Measurements from ENCODE around the gene ACTN4.

Gene ACTN4

GRCh38 chr19:38773469-38774177, 126.2 kb downstream of the ACTN4 start, which contains the start of gene LGALS7:
Gene LGALS7 (minus strand): TSS chr19:38773517. CDS start chr19:38773492, 25 bp downstream.
- H3K27ac ChIP-seq: no peak within 1 kb of the TSS
- H3K9me3 ChIP-seq: no peaks in the 10 kb centered on the region
- H3K4me3 ChIP-seq (ENCODE audit: low read depth in 1 of 2, low read length in 1 of 2): no peak within 1 kb of the TSS
- TF ChIP-seq, protein P1, sequence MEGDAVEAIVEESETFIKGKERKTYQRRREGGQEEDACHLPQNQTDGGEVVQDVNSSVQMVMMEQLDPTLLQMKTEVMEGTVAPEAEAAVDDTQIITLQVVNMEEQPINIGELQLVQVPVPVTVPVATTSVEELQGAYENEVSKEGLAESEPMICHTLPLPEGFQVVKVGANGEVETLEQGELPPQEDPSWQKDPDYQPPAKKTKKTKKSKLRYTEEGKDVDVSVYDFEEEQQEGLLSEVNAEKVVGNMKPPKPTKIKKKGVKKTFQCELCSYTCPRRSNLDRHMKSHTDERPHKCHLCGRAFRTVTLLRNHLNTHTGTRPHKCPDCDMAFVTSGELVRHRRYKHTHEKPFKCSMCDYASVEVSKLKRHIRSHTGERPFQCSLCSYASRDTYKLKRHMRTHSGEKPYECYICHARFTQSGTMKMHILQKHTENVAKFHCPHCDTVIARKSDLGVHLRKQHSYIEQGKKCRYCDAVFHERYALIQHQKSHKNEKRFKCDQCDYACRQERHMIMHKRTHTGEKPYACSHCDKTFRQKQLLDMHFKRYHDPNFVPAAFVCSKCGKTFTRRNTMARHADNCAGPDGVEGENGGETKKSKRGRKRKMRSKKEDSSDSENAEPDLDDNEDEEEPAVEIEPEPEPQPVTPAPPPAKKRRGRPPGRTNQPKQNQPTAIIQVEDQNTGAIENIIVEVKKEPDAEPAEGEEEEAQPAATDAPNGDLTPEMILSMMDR (IDR thresholded peaks at IDR 0.05): no peak
- peaks cover 5% of the 10 kb centered on the region for H3K27me3 ChIP-seq
- H3K4me1 ChIP-seq (ENCODE audit: control insufficient read depth in 1 of 2, insufficient read depth in 1 of 2, low read depth in 1 of 2, low read length in 1 of 2): peaks cover 4 to 9% of the 10 kb centered on the region in 2 experiments
- no peaks in the 10 kb centered on the region for H3K36me3 ChIP-seq

DNA sequence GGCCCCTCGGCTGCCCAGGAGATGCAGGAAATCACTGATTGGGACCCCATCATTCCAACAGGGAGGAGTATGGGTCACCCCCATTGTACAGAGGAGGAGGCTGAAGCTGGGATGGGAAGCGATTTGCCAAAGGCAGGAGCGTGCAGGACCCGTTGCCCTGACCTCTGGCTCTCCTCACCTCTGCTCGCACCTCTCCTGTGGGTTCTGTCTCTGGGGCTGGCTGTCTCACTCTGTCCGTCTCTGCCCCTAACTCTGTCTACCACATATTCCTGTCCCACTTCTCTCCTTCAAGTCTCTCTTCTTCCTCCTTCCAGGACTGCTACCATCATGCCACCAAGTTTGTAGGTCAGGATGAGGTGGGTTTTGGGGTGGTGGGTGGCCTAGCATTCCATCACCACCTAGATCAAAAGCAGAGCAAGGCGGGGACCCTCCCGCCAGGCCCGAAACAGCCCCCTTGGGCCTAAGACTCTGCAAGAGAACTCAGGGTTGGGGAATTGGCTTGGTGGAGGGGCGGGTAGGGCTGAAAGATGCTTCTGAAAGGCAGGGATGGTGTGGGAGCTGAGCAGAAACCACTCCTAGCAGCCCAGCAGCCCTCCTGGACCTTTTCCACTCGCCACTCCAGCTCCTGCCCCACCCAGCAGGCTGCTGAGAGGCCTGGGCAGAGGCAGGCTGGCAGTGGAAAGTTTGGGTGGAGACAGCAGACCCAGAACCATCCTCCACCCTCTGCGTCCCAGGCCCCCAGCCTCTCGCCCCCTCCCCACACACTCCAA, 126.9 kb downstream of the ACTN4 start:
- H3K4me3 ChIP-seq (ENCODE audit: low read depth in 1 of 2, low read length in 1 of 2): no peak overlapping the region
- no peak overlapping the region for H3K27ac ChIP-seq
- no peaks in the 10 kb centered on the region for H3K9me3 ChIP-seq
- TF ChIP-seq, protein P1 (IDR thresholded peaks at IDR 0.05): no peak
- peaks cover 5% of the 10 kb centered on the region for H3K27me3 ChIP-seq
- peaks cover 4 to 8% of the 10 kb centered on the region in 2 experiments for H3K4me1 ChIP-seq (ENCODE audit: control insufficient read depth in 1 of 2, insufficient read depth in 1 of 2, low read depth in 1 of 2, low read length in 1 of 2)
- no peaks in the 10 kb centered on the region for H3K36me3 ChIP-seq

DNA sequence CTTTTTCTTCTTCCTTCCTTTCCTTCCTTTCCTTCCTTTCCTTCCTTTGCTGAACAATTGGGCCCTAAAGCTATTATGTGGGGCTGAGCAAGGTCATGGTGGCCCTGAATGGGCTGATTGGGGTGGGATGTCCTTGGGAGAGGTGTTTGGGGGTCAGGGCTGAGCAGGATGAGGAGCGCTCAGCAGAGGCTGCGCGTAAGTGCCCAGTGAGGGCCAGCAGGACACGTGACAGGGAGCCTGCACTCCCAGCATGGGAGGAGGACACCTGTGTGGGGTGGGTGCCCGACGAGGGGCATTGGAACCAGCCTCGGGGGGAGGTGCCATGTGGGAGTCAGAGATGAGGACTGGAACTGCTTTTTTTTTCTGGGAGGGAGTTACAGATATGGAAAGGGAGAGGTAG, 131.3 kb downstream of the ACTN4 start:
- Histone ChIP-seq H3K27ac (no peak overlapping the region), H3K9me3 (no peaks in the 10 kb centered on the region), H3K36me3 (no peaks in the 10 kb centered on the region), H3K27me3 (peaks cover 20% of the 10 kb centered on the region), H3K4me1 (ENCODE audit: control insufficient read depth in 1 of 2, insufficient read depth in 1 of 2, low read depth in 1 of 2, low read length in 1 of 2) (no peaks in the 10 kb centered on the region), H3K4me3 (ENCODE audit: low read depth in 1 of 2, low read length in 1 of 2) (no peak overlapping the region)
- TF ChIP-seq, protein P1 (IDR thresholded peaks at IDR 0.05): no peak

DNA sequence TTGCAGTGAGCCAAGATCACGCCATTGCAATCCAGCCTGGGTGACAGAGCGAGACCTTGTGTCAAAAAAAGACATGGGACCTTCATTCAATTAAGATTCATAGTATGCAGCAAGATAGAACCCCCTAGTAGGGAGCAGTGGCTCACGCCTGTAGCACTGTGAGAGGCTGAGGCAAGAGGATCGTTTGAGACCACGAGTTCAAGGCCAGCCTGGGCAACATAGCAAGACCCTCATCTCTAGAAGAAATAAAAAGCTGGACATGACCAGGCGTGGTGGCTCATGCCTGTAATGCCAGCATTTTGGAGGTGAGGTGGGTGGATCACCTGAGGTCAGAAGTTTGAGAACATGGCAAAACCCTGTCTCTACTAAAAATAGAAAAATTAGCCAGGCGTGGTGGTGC, 133.0 kb downstream of the ACTN4 start:
- Histone ChIP-seq H3K9me3 (no peaks in the 10 kb centered on the region), H3K27ac (no peak overlapping the region), H3K4me1 (ENCODE audit: control insufficient read depth in 1 of 2, insufficient read depth in 1 of 2, low read depth in 1 of 2, low read length in 1 of 2) (no peaks in the 10 kb centered on the region), H3K36me3 (no peaks in the 10 kb centered on the region), H3K27me3 (peaks cover 20% of the 10 kb centered on the region), H3K4me3 (ENCODE audit: low read depth in 1 of 2, low read length in 1 of 2) (no peak overlapping the region)
- TF ChIP-seq, protein P1 (IDR thresholded peaks at IDR 0.05): no peak

DNA sequence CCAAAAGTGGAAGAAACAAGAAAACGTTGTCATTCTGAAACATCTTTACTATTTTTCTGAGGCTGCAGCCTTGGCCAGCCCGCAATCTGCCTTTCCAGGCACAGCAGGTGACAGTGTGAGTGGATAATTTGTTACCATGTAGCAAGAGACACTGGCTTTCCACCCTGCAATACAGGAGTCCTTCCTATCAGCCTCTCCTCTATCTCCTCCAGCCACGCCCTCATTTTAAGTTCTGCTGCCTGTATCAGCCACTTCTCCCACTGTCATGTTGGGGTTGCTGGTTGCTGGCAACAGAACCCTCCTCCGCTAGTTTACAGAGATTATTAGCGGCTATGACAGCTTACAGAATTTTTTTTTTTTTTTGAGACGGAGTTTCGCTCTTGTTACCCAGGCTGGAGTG, 133.6 kb downstream of the ACTN4 start:
- Histone ChIP-seq H3K4me1 (ENCODE audit: control insufficient read depth in 1 of 2, insufficient read depth in 1 of 2, low read depth in 1 of 2, low read length in 1 of 2) (no peaks in the 10 kb centered on the region), H3K4me3 (ENCODE audit: low read depth in 1 of 2, low read length in 1 of 2) (no peak overlapping the region), H3K36me3 (no peaks in the 10 kb centered on the region), H3K27ac (no peak overlapping the region), H3K9me3 (no peaks in the 10 kb centered on the region), H3K27me3 (peaks cover 20% of the 10 kb centered on the region)
- TF ChIP-seq, protein P1 (IDR thresholded peaks at IDR 0.05): no peak
